Upper lobe of right lung (tissue), 1 donor: Measurements from ENCODE around the gene ODAD3. TPM values are rescaled to one million over a fixed set of nuclear protein-coding genes. Genes with fewer than 3 reads are reported as not detected.
"Not testable (repeated sequence)": the region's sequence is repeated elsewhere in the genome, so short reads cannot be mapped to it uniquely, and the experiment has no call there.

Source experiments
- ATAC-seq: fragments of 200-7000 bp; cut with Tn5 transposase; one replicate; pipeline ENCODE4 v1.9.1; 2020; ENCODE audit warnings: mild to moderate bottlenecking, moderate library complexity
- DNase-seq: peaks from one replicate; pipeline ENCODE4 v3.0.0-alpha.2; 2020
- H3K27ac ChIP-seq: fragments of 200-600 bp; one replicate; pipeline ENCODE4 v1.8.0; 2022
- H3K27me3 ChIP-seq: fragments of 200-600 bp; one replicate; pipeline ENCODE4 v1.8.0; 2022; ENCODE audit warnings: mild to moderate bottlenecking
- H3K36me3 ChIP-seq: fragments of 200-600 bp; one replicate; pipeline ENCODE4 v1.8.0; 2022
- H3K4me1 ChIP-seq: fragments of 200-600 bp; one replicate; pipeline ENCODE4 v1.8.0; 2022
- H3K4me3 ChIP-seq: fragments of 200-600 bp; one replicate; pipeline ENCODE4 v1.8.0; 2022; ENCODE audit warnings: mild to moderate bottlenecking
- H3K9me3 ChIP-seq: fragments of 200-600 bp; one replicate; pipeline ENCODE4 v1.8.0; 2022
- intact Hi-C: fragments of 100-400 bp; cut with DNase I; formaldehyde crosslinking; loops from one replicate; pipeline ENCODE4 v1.11.0; 2022
- total RNA-seq: library from RNA; stranded (reverse); fragmentation: NEBNext Ultra II Directional; extraction: Animal tissue kit (Norgen Biotek cat#: 25700); gene quantifications from one replicate; pipeline ENCODE4 v1.2.1, GENCODE V29; 2021
- TF ChIP-seq, protein P1 (sequence below): fragments of 200-600 bp; IDR thresholded peaks from one replicate; pipeline ENCODE4 v1.8.0; 2022; ENCODE audit warnings: antibody characterized with exemption
- donor health status: DM: no; HTN: yes; CAD: no; lungs with severe emphysema.

Gene ODAD3
- total RNA-seq, 1 donor from 2014 or later = 0.49 TPM

DNA sequence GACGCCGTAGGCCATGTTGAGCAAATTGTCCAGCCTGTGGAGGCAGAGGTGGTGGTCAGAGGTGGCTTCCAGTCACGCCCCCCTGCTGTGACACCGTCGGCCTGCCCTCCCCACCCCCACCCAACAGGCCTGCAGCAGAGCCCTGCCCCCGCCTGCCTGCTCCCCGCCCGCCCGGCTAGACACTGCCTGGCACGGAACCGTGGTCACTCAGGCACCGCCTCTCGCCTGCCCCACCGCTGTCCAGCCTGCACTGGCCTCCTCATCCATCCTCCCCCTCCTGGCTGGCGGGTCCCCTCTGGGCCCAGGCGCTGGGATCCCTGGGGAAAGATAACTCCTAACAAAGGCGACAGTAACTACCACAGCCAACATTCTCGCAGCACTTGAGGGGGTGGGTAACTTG is 22.2 kb upstream of the ODAD3 start:
- Histone ChIP-seq H3K4me1 (no peaks in the 10 kb centered on the region), H3K36me3 (no peaks in the 10 kb centered on the region), H3K27ac (no peak overlapping the region), H3K27me3 (peaks cover 6% of the 10 kb centered on the region), H3K4me3 (no peak overlapping the region), H3K9me3 (no peaks in the 10 kb centered on the region)
- intact Hi-C loops = no loop called here
- no peak for DNase-seq
- ATAC-seq = peak; percentile 17
- TF ChIP-seq, protein P1, sequence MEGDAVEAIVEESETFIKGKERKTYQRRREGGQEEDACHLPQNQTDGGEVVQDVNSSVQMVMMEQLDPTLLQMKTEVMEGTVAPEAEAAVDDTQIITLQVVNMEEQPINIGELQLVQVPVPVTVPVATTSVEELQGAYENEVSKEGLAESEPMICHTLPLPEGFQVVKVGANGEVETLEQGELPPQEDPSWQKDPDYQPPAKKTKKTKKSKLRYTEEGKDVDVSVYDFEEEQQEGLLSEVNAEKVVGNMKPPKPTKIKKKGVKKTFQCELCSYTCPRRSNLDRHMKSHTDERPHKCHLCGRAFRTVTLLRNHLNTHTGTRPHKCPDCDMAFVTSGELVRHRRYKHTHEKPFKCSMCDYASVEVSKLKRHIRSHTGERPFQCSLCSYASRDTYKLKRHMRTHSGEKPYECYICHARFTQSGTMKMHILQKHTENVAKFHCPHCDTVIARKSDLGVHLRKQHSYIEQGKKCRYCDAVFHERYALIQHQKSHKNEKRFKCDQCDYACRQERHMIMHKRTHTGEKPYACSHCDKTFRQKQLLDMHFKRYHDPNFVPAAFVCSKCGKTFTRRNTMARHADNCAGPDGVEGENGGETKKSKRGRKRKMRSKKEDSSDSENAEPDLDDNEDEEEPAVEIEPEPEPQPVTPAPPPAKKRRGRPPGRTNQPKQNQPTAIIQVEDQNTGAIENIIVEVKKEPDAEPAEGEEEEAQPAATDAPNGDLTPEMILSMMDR = no peak

DNA sequence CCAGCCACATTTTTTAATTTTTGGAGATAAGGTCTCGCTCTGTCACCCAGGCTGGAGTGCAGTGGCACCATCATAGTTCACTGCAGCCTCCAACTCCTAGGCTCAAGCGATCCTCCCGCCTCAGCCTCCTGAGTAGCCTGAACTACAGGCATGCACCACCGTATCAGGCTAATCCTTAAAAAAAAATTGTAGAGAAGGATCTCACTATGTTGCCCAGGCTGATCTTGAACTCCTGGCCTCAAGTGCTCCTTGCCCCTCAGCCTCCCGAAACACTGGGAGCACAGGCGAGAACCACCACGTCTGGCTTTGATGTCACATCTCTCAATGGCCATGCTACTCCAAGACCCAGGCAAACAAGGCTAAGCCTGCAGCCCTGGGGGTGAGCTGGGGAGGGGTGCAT is 21.7 kb upstream of the ODAD3 start:
- no peak overlapping the region for H3K27ac ChIP-seq
- no peaks in the 10 kb centered on the region for H3K4me1 ChIP-seq
- no peak overlapping the region for H3K4me3 ChIP-seq
- peaks cover 6% of the 10 kb centered on the region for H3K27me3 ChIP-seq
- ATAC-seq (no peak), DNase-seq (no peak)
- no peaks in the 10 kb centered on the region for H3K9me3 ChIP-seq
- TF ChIP-seq, protein P1 = no peak
- no peaks in the 10 kb centered on the region for H3K36me3 ChIP-seq
- intact Hi-C loops = no loop called here

DNA sequence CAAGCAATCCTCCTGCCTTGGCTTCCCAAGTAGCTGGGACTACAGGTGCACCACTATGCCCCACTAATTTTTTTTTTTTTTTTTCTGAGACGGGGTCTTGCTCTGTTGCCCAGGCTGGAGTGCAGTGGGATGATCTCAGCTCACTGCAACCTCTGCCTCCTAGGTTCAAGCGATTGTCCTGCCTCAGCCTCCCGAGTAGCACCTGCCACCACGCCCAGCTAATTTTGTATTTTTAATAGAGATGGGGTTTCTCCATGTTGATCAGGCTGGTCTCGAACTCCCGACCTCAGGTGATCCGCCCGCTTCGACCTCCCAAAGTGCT is 20.3 kb upstream of the ODAD3 start:
- H3K27me3 ChIP-seq, H3K4me3 ChIP-seq, DNase-seq, H3K4me1 ChIP-seq, intact Hi-C loops, ATAC-seq, H3K36me3 ChIP-seq, H3K27ac ChIP-seq, H3K9me3 ChIP-seq: not testable (repeated sequence)

DNA sequence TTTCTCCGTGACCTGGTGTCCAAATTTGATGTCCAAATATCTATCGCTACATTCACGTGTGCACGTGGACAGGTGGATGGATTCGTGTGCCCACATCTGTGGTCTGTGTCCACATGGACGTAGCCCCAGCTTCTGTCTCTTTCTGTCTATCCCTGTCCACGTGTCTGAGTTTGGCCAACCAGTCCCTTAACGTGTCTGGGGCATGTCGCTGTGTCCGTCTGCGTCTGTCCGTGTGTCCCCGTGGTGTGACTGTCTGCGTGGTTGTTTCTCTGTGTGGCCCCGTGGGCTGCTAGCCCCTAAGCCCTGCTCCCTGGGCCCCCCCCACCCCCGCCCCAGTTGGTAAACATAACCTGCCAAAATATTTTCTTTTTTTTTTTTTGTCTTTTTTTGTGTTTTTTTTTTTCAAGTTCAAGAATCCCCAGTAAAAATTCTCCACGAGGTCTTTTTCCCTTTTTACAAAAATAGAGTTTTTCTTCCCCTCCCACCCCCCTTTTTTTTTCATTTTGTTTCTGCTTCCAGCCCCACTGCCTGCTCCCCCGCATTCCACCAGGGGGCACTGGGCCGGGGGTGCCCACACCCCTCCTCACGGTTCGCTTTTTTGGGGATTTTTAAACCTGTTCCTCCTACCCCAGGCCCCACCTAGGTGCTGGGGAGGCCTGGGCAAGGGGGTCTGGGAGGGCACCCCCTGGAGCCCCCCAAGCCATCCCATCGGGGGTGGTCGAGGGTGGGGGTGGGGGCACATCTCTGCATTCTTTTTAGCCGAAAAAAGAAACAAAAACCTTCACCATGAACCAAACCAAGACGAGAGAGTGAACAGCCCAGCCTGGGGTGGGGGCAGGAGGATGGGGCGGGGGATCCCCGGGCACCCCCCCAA is 18.8 kb upstream of the ODAD3 start:
- H3K27me3 ChIP-seq = no peaks in the 10 kb centered on the region
- H3K4me3 ChIP-seq = no peak overlapping the region
- H3K36me3 ChIP-seq = peaks cover 12% of the 10 kb centered on the region
- H3K4me1 ChIP-seq = no peaks in the 10 kb centered on the region
- TF ChIP-seq, protein P1 = peak; percentile 19
- no peaks in the 10 kb centered on the region for H3K9me3 ChIP-seq
- ATAC-seq = no peak
- no peak overlapping the region for H3K27ac ChIP-seq
- intact Hi-C loops = no loop called here
- DNase-seq = no peak

DNA sequence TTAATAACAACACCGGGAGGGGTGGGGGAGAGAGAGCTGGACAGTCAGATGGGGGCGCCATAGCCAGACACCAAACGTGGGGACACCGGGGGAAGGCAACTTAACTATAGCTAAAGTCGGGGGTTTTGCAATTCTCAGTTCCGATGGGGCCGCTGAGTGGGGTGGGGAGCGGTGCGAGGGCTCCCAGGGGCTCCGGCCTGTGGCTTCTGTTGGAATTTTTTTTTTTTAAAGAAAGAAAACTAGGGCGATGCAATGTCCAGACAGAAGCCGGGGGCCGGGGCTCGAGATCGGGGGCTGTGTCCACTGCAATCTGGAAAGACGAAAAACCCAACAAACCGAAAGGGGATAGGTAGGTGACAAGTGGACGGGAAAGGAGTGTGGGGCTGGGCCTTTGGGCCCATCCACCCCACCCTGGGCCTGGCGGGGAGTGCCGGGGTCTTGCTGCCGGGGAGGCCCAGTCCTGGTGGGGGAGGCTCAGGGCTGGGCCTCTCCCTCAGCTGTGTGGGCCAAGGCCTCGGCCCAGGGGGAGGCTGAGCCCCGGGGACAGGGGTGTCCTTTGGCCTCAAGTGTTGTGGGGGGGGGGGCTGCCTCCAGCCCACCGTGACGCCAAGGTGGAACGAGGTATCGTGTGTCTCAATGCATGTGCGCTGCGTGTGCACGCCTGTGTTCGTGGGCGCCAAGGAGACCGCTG is 17.8 kb upstream of the ODAD3 start:
- Histone ChIP-seq H3K27me3 (no peaks in the 10 kb centered on the region), H3K4me3 (no peak overlapping the region), H3K9me3 (no peaks in the 10 kb centered on the region), H3K36me3 (peaks cover 20% of the 10 kb centered on the region), H3K27ac (no peak overlapping the region), H3K4me1 (no peaks in the 10 kb centered on the region)
- TF ChIP-seq, protein P1 = no peak
- ATAC-seq = no peak
- intact Hi-C loops = no loop called here
- DNase-seq = no peak

DNA sequence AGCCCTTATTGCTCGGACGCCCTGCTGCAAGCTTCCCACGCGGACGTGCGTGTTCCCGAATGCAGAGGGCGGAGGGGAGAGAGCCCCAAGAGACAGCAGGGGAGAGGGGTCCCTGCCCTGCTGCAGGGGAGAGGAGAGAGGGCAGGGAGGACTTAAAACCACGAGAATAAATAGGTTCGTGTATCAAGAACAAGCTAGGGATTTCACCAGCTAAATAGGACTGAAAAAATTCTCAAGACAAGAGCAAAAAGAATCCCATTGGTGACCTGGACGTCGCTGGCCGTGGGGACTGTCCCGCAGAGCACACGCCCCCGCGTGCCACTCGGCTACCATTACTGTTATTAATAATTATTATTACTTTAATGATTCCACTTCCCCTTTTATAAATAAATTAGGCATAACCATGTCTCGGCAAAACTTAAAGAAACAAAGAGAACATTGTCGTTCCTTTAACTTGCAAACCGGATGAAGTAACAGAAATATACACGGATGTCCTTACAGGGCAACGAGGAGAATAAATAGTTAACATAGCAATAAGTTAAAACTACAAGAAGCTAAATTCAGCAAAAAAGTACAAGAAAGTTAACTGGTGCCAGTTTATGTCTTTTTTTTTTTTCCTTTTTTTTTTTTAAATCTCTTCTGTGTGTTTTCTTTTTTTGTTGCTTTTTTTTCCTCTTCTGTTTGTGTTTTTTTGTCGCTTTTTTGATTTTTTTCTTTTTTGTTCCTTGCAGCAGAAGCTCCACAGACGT is 17.1 kb upstream of the ODAD3 start:
- intact Hi-C loops = no loop called here
- Histone ChIP-seq H3K27me3 (no peaks in the 10 kb centered on the region), H3K9me3 (no peaks in the 10 kb centered on the region), H3K4me3 (no peak overlapping the region), H3K36me3 (peaks cover 25% of the 10 kb centered on the region), H3K27ac (no peak overlapping the region), H3K4me1 (no peaks in the 10 kb centered on the region)
- no peak for ATAC-seq
- no peak for DNase-seq
- TF ChIP-seq, protein P1 = no peak
